Tibial artery (tissue), 4 donors: ENCODE measurements around the gene RRP8.

Experiments
- DNase-seq, 2 donors: peaks; one replicate each; pipeline ENCODE4 v3.0.0-alpha.2; 2019
- H3K27ac ChIP-seq, 2 donors: fragments of 200-600 bp; sonication (generic) in 1 of 2; 1 replicate in 1 of 2; 2 replicates in 1 of 2; pipeline ENCODE4 v1.5.1; 2018 to 2019; ENCODE audit warnings: mild to moderate bottlenecking in 1 of 2
- H3K27me3 ChIP-seq, 2 donors: fragments of 200-600 bp; sonication (generic) in 1 of 2; one replicate each; pipeline versions ENCODE4 v1.5.1 to v1.6.0; 2016 to 2019
- H3K36me3 ChIP-seq, 3 donors: fragments of 200-600 bp; sonication (generic) in 2 of 3; one replicate each; pipeline ENCODE4 v1.5.1; 2016 to 2019; ENCODE audit warnings: mild to moderate bottlenecking in 2 of 3
- H3K4me1 ChIP-seq, 4 donors: fragments of 200-600 bp; sonication (generic) in 2 of 4; 1 replicate in 3 of 4; 2 replicates in 1 of 4; pipeline ENCODE4 v1.5.1; 2016 to 2019
- H3K4me3 ChIP-seq, 2 donors: fragments of 200-600 bp; sonication (generic) in 1 of 2; 1 replicate in 1 of 2; 2 replicates in 1 of 2; pipeline ENCODE4 v1.5.1; 2018 to 2019; ENCODE audit warnings: mild to moderate bottlenecking in 2 of 2
- H3K9me3 ChIP-seq, 3 donors: fragments of 200-600 bp; sonication (generic) in 1 of 3; one replicate each; pipeline ENCODE4 v1.5.1; 2016 to 2019
- CTCF ChIP-seq, 2 experiments: fragments of 200-600 bp in 1 of 2; fragments of 450-650 bp in 1 of 2; IDR thresholded peaks; one replicate each; pipeline ENCODE4 v1.5.1; 2017 to 2019; ENCODE audit warnings: antibody characterized with exemption in 2 of 2, mild to moderate bottlenecking in 1 of 2, moderate library complexity in 1 of 2
- intact Hi-C: fragments of 100-400 bp; cut with DNase I; formaldehyde crosslinking; loops from one replicate; pipeline ENCODE4 v1.15.0; 2023; ENCODE audit warnings: low total_unique reads

The RRP8 gene

GRCh38 chr11:6566704-6567370 is 36.6 kb downstream of the RRP8 start:
- Histone ChIP-seq H3K4me3 (no peak overlapping the region), H3K36me3 (peaks cover 0 to 10% (median 0%) of the 10 kb centered on the region in 3 donors), H3K9me3 (no peaks in the 10 kb centered on the region), H3K4me1 (peaks cover 0 to 17% (median 10%) of the 10 kb centered on the region in 4 donors), H3K27ac (no peak overlapping the region), H3K27me3 (no peaks in the 10 kb centered on the region)
- TF ChIP-seq CTCF (IDR thresholded peaks at IDR 0.05), result no peak
- intact Hi-C loops, result no loop called here
- no peak for DNase-seq

GRCh38 chr11:6565988-6566703 is 37.3 kb downstream of the RRP8 start:
- DNase-seq, result no peak
- TF ChIP-seq CTCF (IDR thresholded peaks at IDR 0.05), result no peak
- intact Hi-C loops, result no loop called here
- Histone ChIP-seq H3K4me1 (peaks cover 0 to 10% (median 4%) of the 10 kb centered on the region in 4 donors), H3K36me3 (peaks cover 0 to 10% (median 0%) of the 10 kb centered on the region in 3 donors), H3K27ac (no peak overlapping the region), H3K27me3 (no peaks in the 10 kb centered on the region), H3K4me3 (no peak overlapping the region), H3K9me3 (no peaks in the 10 kb centered on the region)

- no peaks in the 10 kb centered on the region for H3K9me3 ChIP-seq
- no peak for TF ChIP-seq CTCF (IDR thresholded peaks at IDR 0.05)
- intact Hi-C loops, result no loop called here
Measured at GRCh38 chr11:6565325-6565724, 38.1 kb downstream of the RRP8 start.

GRCh38 chr11:6563667-6564066 is 39.7 kb downstream of the RRP8 start:
- DNase-seq, result no peak
- Histone ChIP-seq H3K27ac (no peak overlapping the region), H3K36me3 (peaks cover 0 to 16% (median 0%) of the 10 kb centered on the region in 3 donors), H3K27me3 (no peaks in the 10 kb centered on the region), H3K4me1 (peaks cover 0 to 3% (median 1%) of the 10 kb centered on the region in 4 donors), H3K4me3 (no peak overlapping the region), H3K9me3 (no peaks in the 10 kb centered on the region)
- TF ChIP-seq CTCF (IDR thresholded peaks at IDR 0.05), result no peak
- intact Hi-C loops, result no loop called here

More at GRCh38 chr11:6565325-6565724, 38.1 kb downstream of the RRP8 start:
- Histone ChIP-seq H3K27me3 (no peaks in the 10 kb centered on the region), H3K4me1 (peaks cover 0 to 5% (median 2%) of the 10 kb centered on the region in 4 donors), H3K4me3 (no peak overlapping the region), H3K27ac (no peak overlapping the region), H3K36me3 (peaks cover 0 to 10% (median 0%) of the 10 kb centered on the region in 3 donors)
- DNase-seq, result no peak

- TF ChIP-seq CTCF (IDR thresholded peaks at IDR 0.05), result no peak
- no peak for DNase-seq
- Histone ChIP-seq H3K27me3 (no peaks in the 10 kb centered on the region), H3K9me3 (no peaks in the 10 kb centered on the region), H3K27ac (no peak overlapping the region), H3K36me3 (peaks cover 0 to 21% (median 0%) of the 10 kb centered on the region in 3 donors), H3K4me1 (no peaks in the 10 kb centered on the region), H3K4me3 (no peak overlapping the region)
- intact Hi-C loops, result no loop called here
Measured at GRCh38 chr11:6563121-6563619, 40.2 kb downstream of the RRP8 start.
